Natural killer cell (primary cell): ENCODE data around the gene YIPF6. TPM values are rescaled to one million over a fixed set of nuclear protein-coding genes. Genes with fewer than 3 reads are reported as not detected.
"Not testable (repeated sequence)": the region's sequence is repeated elsewhere in the genome, so short reads cannot be mapped to it uniquely, and the experiment has no call there.

ENCODE experiments used
- ATAC-seq, 3 donors: fragments of 150-1000 bp in 2 of 3; fragments of 200-7000 bp in 1 of 3; cut with Tn5 transposase; 1 replicate in 1 of 3; 2 replicates in 2 of 3; pipeline ENCODE4 v1.10.0; 2021; ENCODE audit warnings: mild to moderate bottlenecking in 2 of 3, moderate library complexity in 2 of 3
- DNase-seq, 2 donors: peaks; one replicate each; pipeline versions ENCODE4 v3.0.0 to v3.0.0-alpha.2; 2013 to 2021; ENCODE audit warnings: mixed read lengths in 1 of 2
- H3K27ac ChIP-seq: one replicate; pipeline ENCODE4 v1.5.1; 2013; ENCODE audit warnings: mild to moderate bottlenecking, low read length
- H3K27me3 ChIP-seq: one replicate; pipeline ENCODE4 v1.6.1; 2013; ENCODE audit warnings: low read length; ENCODE audit not compliant: control insufficient read depth, insufficient read depth
- H3K36me3 ChIP-seq: one replicate; pipeline ENCODE4 v1.6.1; 2013; ENCODE audit warnings: low read length; ENCODE audit not compliant: control insufficient read depth, insufficient read depth
- H3K4me1 ChIP-seq: one replicate; pipeline ENCODE4 v1.6.1; 2013; ENCODE audit warnings: low read length; ENCODE audit not compliant: control insufficient read depth, insufficient read depth
- H3K4me3 ChIP-seq: one replicate; pipeline ENCODE4 v1.5.1; 2013; ENCODE audit warnings: low read length
- H3K9me3 ChIP-seq: one replicate; pipeline ENCODE4 v1.6.1; 2013; ENCODE audit warnings: low read length; ENCODE audit not compliant: control insufficient read depth, insufficient read depth
- H3K27ac Mint-ChIP-seq, 2 donors: one replicate each; pipeline ENCODE4 v1.8.0; 2022; ENCODE audit warnings: mild to moderate bottlenecking in 2 of 2, mixed read lengths in 2 of 2, moderate library complexity in 1 of 2
- H3K27me3 Mint-ChIP-seq, 2 donors: one replicate each; pipeline ENCODE4 v1.8.0; 2022; ENCODE audit warnings: low read depth in 2 of 2, mixed read lengths in 2 of 2
- H3K36me3 Mint-ChIP-seq: one replicate; pipeline ENCODE4 v1.8.0; 2022; ENCODE audit warnings: mixed read lengths
- H3K4me1 Mint-ChIP-seq, 2 donors: one replicate each; pipeline ENCODE4 v1.8.0; 2022; ENCODE audit warnings: mixed read lengths in 2 of 2
- H3K4me3 Mint-ChIP-seq: one replicate; pipeline ENCODE4 v1.8.0; 2022; ENCODE audit warnings: mild to moderate bottlenecking, moderate library complexity, mixed read lengths
- H3K9me3 Mint-ChIP-seq, 2 donors: one replicate each; pipeline ENCODE4 v1.8.0; 2022; ENCODE audit warnings: mixed read lengths in 2 of 2
- CTCF ChIP-seq: fragments of 200-600 bp; IDR thresholded peaks from one replicate; pipeline ENCODE4 v1.8.0; 2022; ENCODE audit warnings: antibody characterized with exemption
- WGBS: methylation state at CpG from one replicate; pipeline ENCODE4 v1.1.7; 2013; ENCODE audit warnings: missing lambda C conversion rate; ENCODE audit not compliant: insufficient coverage; 5-methylcytosine and 5-hydroxymethylcytosine counted together
- intact Hi-C: fragments of 100-400 bp; cut with micrococcal nuclease; formaldehyde crosslinking; loops from one replicate; pipeline ENCODE4 v1.14.2; 2022
- total RNA-seq, 4 donors: library from RNA; stranded (reverse); fragments of 120-200 nt in 1 of 4; gene quantifications; one replicate each; pipeline versions ENCODE4 v1.2.3 to v1.2.4, GENCODE V29; 2013 to 2022

The YIPF6 gene
- total RNA-seq, 3 donors from 2014 or later (not counting 1 experiment from before 2014, with no cell fraction given), result 14.1 to 22.0 (median 18.9) TPM

DNA sequence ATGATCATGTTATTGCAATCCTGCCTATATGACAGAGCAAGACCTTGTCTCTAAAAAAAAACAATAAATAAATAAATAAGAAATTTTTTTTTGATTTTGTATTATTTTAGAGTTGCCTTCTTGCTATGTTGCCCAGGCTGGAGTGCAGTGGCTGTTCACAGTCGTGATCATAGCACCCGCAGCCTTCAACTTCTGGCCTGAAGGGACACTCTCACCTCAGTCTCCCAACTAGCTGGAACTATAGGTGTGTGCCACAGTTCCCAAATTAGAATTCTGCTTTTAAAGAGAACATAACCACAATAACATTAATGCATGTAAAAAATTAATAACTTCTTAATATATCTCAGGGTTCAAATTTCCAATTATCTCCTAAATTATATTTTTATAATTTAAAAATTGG lies 7.8 kb downstream of the YIPF6 start:
- H3K4me3 ChIP-seq, result no peak overlapping the region
- Mint-ChIP-seq H3K4me1 (peaks cover 11 to 29% of the 10 kb centered on the region in 2 donors), H3K4me3 (no peak overlapping the region), H3K36me3 (no peaks in the 10 kb centered on the region), H3K27me3 (no peaks in the 10 kb centered on the region), H3K27ac (no peak overlapping the region), H3K9me3 (no peaks in the 10 kb centered on the region)
- no peaks in the 10 kb centered on the region for H3K36me3 ChIP-seq
- H3K27ac ChIP-seq, result no peak overlapping the region
- H3K9me3 ChIP-seq, result no peaks in the 10 kb centered on the region
- no peak for TF ChIP-seq CTCF
- DNase-seq, result no peak
- intact Hi-C loops, result no loop called here
- WGBS, result no CpG with 5 or more reads among the region's 2 CpGs
- no peak for ATAC-seq
- peaks cover 2% of the 10 kb centered on the region for H3K4me1 ChIP-seq
- no peaks in the 10 kb centered on the region for H3K27me3 ChIP-seq

- Mint-ChIP-seq H3K9me3 (no peaks in the 10 kb centered on the region), H3K36me3 (no peaks in the 10 kb centered on the region), H3K27me3 (no peaks in the 10 kb centered on the region), H3K4me1 (peaks cover 11 to 20% of the 10 kb centered on the region in 2 donors), H3K4me3 (no peak overlapping the region), H3K27ac (peak overlapping the region; percentile 7 to 15)
- DNase-seq (peak in 1 of 2 donors; percentile 61), ATAC-seq (peak; percentile 67 to 70 (median 69))
- no peak overlapping the region for H3K27ac ChIP-seq
- no peak overlapping the region for H3K4me3 ChIP-seq
- H3K27me3 ChIP-seq, result no peaks in the 10 kb centered on the region
- 89% methylated on average over 2 of the region's 2 CpGs for WGBS
- TF ChIP-seq CTCF, result no peak
- H3K9me3 ChIP-seq, result no peaks in the 10 kb centered on the region
- H3K36me3 ChIP-seq, result peaks cover 10% of the 10 kb centered on the region
- intact Hi-C loops, result no loop called here
- peaks cover 2% of the 10 kb centered on the region for H3K4me1 ChIP-seq
These were observed 9.9 kb downstream of the YIPF6 start for GRCh38 chrX:68508799-68509198.

DNA sequence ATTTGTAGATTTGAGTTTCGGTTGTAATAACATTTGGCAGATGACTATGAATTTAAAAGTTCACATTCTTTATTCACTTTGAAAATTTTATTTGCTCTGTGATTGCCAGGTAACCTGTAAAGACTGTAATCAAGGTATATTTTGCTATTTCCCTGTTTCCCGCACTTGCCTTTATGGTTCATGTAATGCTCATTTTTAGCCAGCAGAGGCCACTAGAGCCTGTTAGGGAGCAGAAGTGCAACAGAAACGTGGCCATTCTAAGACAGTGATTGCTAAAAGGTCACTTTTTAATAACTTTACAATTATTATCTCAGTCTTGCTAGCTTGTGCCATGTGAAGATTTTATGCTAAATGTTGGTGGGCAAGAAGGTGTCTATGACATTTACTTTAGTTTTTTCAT lies 12.4 kb downstream of the YIPF6 start:
- WGBS, result 67% methylated on average over 1 of the region's 3 CpGs
- no peaks in the 10 kb centered on the region for H3K27me3 Mint-ChIP-seq
- Histone ChIP-seq H3K36me3 (peaks cover 16% of the 10 kb centered on the region), H3K4me1 (peaks cover 2% of the 10 kb centered on the region), H3K9me3 (no peaks in the 10 kb centered on the region), H3K27ac (no peak overlapping the region), H3K4me3 (no peak overlapping the region), H3K27me3 (no peaks in the 10 kb centered on the region)
- H3K4me1 Mint-ChIP-seq, result peaks cover 11 to 20% of the 10 kb centered on the region in 2 donors
- no peak overlapping the region for H3K4me3 Mint-ChIP-seq
- peak in 1 of 2 donors; percentile 63 for DNase-seq
- H3K9me3 Mint-ChIP-seq, result no peaks in the 10 kb centered on the region
- H3K27ac Mint-ChIP-seq, result no peak overlapping the region
- peak; percentile 67 for TF ChIP-seq CTCF
- peak; percentile 65 to 84 (median 66) for ATAC-seq
- no peaks in the 10 kb centered on the region for H3K36me3 Mint-ChIP-seq
- intact Hi-C loops, result no loop called here

- H3K4me1 Mint-ChIP-seq, result peaks cover 0 to 11% of the 10 kb centered on the region in 2 donors
- H3K9me3 Mint-ChIP-seq, H3K36me3 Mint-ChIP-seq, DNase-seq, ATAC-seq, intact Hi-C loops, H3K27me3 ChIP-seq, H3K4me3 Mint-ChIP-seq, H3K4me3 ChIP-seq, H3K4me1 ChIP-seq, H3K27ac ChIP-seq, H3K9me3 ChIP-seq, H3K27ac Mint-ChIP-seq, H3K27me3 Mint-ChIP-seq: not testable (repeated sequence)
- H3K36me3 ChIP-seq, result peaks cover 22% of the 10 kb centered on the region
- 100% methylated on average over 2 of the region's 2 CpGs for WGBS
These were observed 25.8 kb downstream of the YIPF6 start for GRCh38 chrX:68524680-68525079.
